Caco-2 (cell line): ENCODE measurements around the gene SPINK14. TPM values are rescaled to one million over a fixed set of nuclear protein-coding genes. Genes with fewer than 3 reads are reported as not detected.

Source experiments
- BruUV-seq: library from RNA; stranded (reverse); fragments of 400-500 nt; replicated peaks from 2 replicates; lab custom pipeline; 2021; lab: Mats Ljungman, UMichigan
- CTCF ChIA-PET: fragments of 300-600 bp; sonication (Branson Sonifier 250); formaldehyde crosslinking; loops from one replicate; lab custom pipeline; 2022; ENCODE audit warnings: antibody characterized with exemption; lab: Charles Lee
- POLR2A ChIA-PET: fragments of 300-600 bp; sonication (Branson Sonifier 250); formaldehyde crosslinking; loops from one replicate; lab custom pipeline; 2022; ENCODE audit warnings: antibody characterized with exemption; lab: Charles Lee
- DNase-seq, 2 experiments: peaks; one replicate each; pipeline versions ENCODE4 v3.0.0 to v3.0.0-alpha.2; 2020 to 2022
- H3K27me3 ChIP-seq: replicated peaks from 2 replicates; pipeline ENCODE4 v1.6.0; 2011; ENCODE audit warnings: low read length; ENCODE audit not compliant: control insufficient read depth, insufficient read depth
- H3K36me3 ChIP-seq: 2 replicates; pipeline ENCODE4 v1.5.1; 2011; ENCODE audit warnings: low read length; ENCODE audit not compliant: control insufficient read depth, insufficient read depth
- H3K4me1 ChIP-seq: fragments of 250-450 bp; sonication (Bioruptor Pico); 2 replicates; pipeline ENCODE4 v1.5.1; 2020; ENCODE audit warnings: mild to moderate bottlenecking
- H3K4me3 ChIP-seq: 2 replicates; pipeline ENCODE4 v1.5.1; 2011; ENCODE audit warnings: low read depth, mild to moderate bottlenecking, control low read depth, low read length
- H3K9me3 ChIP-seq: fragments of 250-450 bp; sonication (Bioruptor Pico); 2 replicates; pipeline ENCODE4 v1.5.1; 2020; ENCODE audit warnings: mild to moderate bottlenecking, moderate library complexity
- H3K27ac Mint-ChIP-seq: one replicate; pipeline ENCODE4 v1.8.0; 2022; ENCODE audit warnings: mixed read lengths; ENCODE audit not compliant: unreplicated experiment
- H3K27me3 Mint-ChIP-seq: one replicate; pipeline ENCODE4 v1.8.0; 2022; ENCODE audit warnings: mixed read lengths; ENCODE audit not compliant: insufficient read depth, unreplicated experiment
- H3K36me3 Mint-ChIP-seq: one replicate; pipeline ENCODE4 v1.8.0; 2022; ENCODE audit warnings: mild to moderate bottlenecking, mixed read lengths; ENCODE audit not compliant: insufficient read depth, unreplicated experiment
- H3K4me1 Mint-ChIP-seq: one replicate; pipeline ENCODE4 v1.8.0; 2022; ENCODE audit warnings: low read depth, mixed read lengths; ENCODE audit not compliant: unreplicated experiment
- H3K4me3 Mint-ChIP-seq: one replicate; pipeline ENCODE4 v1.8.0; 2022; ENCODE audit warnings: mild to moderate bottlenecking, moderate library complexity, mixed read lengths; ENCODE audit not compliant: unreplicated experiment
- H3K9me3 Mint-ChIP-seq: one replicate; pipeline ENCODE4 v1.8.0; 2022; ENCODE audit warnings: mixed read lengths; ENCODE audit not compliant: unreplicated experiment
- CTCF ChIP-seq, 2 experiments: fragments of 200-600 bp in 1 of 2; IDR thresholded peaks; 1 replicate in 1 of 2; 2 replicates in 1 of 2; pipeline versions ENCODE4 v1.5.1 to v1.8.0; 2011 to 2022; ENCODE audit warnings: antibody characterized with exemption in 1 of 2, control low read depth in 1 of 2, inconsistent platforms in 1 of 2, low read depth in 1 of 2, low read length in 1 of 2, mild to moderate bottlenecking in 1 of 2, moderate library complexity in 1 of 2; ENCODE audit not compliant: insufficient read depth in 1 of 2, severe bottlenecking in 1 of 2, unreplicated experiment in 1 of 2
- intact Hi-C: fragments of 100-400 bp; cut with micrococcal nuclease; formaldehyde crosslinking; loops from one replicate; pipeline ENCODE4 v1.10.0; 2022; ENCODE audit not compliant: unreplicated experiment
- total RNA-seq: library from RNA; stranded (reverse); gene quantifications from 2 replicates; pipeline ENCODE4 v1.2.3, GENCODE V29; 2022

Gene SPINK14
- total RNA-seq, 1 experiment from 2014 or later, result not detected

- POLR2A ChIA-PET, result no interaction called here
- Histone ChIP-seq H3K9me3 (no peaks in the 10 kb centered on the region), H3K36me3 (no peaks in the 10 kb centered on the region; the same call in 1 of the 2 replicates), H3K4me1 (peaks cover 26% of the 10 kb centered on the region), H3K27me3 (no peaks in the 10 kb centered on the region), H3K4me3 (no peak overlapping the region)
- BruUV-seq, result no TSS peak
- Mint-ChIP-seq H3K9me3 (peaks cover 21% of the 10 kb centered on the region), H3K36me3 (peaks cover 6% of the 10 kb centered on the region), H3K27me3 (no peaks in the 10 kb centered on the region), H3K4me3 (no peak overlapping the region), H3K27ac (no peak overlapping the region), H3K4me1 (peaks cover 22% of the 10 kb centered on the region)
- DNase-seq, result no peak
- no peak for TF ChIP-seq CTCF (IDR thresholded peaks at IDR 0.05; ENCODE audit: insufficient read depth in 1 of 2, low read depth in 1 of 2, low read length in 1 of 2, severe bottlenecking in 1 of 2, unreplicated experiment in 1 of 2)
- CTCF ChIA-PET, result no interaction called here
- intact Hi-C loops, result no loop called here
These were observed 26.7 kb upstream of the SPINK14 start for GRCh38 chr5:148141645-148142044.

- Histone ChIP-seq H3K27me3 (no peaks in the 10 kb centered on the region), H3K36me3 (no peaks in the 10 kb centered on the region; the same call in 1 of the 2 replicates), H3K4me3 (no peak overlapping the region), H3K4me1 (peaks cover 53% of the 10 kb centered on the region), H3K9me3 (no peaks in the 10 kb centered on the region)
- intact Hi-C loops, result loop anchor here (1.0 to 2.0 kb wide), 5 partner anchors 11 to 307 kb away; partner anchors contain the start of gene FBXO38
- POLR2A ChIA-PET, result interaction anchor here (0.6 kb wide), 1 partner anchor 308 kb away, joined by 3 read pairs; no protein-coding TSS in a partner anchor
- peak overlapping the region; percentile 57 for H3K4me3 Mint-ChIP-seq
- H3K27me3 Mint-ChIP-seq, result no peaks in the 10 kb centered on the region
- CTCF ChIA-PET, result interaction anchor here (0.6 to 0.8 kb wide), 4 partner anchors 9 to 351 kb away, joined by 3 to 4 read pairs (median 4); no protein-coding TSS in a partner anchor
- H3K27ac Mint-ChIP-seq, result peak overlapping the region; percentile 90
- DNase-seq, result peak; percentile 71 to 77
- peaks cover 44% of the 10 kb centered on the region for H3K4me1 Mint-ChIP-seq
- BruUV-seq, result no TSS peak
- H3K36me3 Mint-ChIP-seq, result peaks cover 6% of the 10 kb centered on the region
- no peak for TF ChIP-seq CTCF (IDR thresholded peaks at IDR 0.05; ENCODE audit: insufficient read depth in 1 of 2, low read depth in 1 of 2, low read length in 1 of 2, severe bottlenecking in 1 of 2, unreplicated experiment in 1 of 2)
- H3K9me3 Mint-ChIP-seq, result peaks cover 21% of the 10 kb centered on the region
These were observed 22.4 kb upstream of the SPINK14 start for GRCh38 chr5:148145916-148146315.

- Histone ChIP-seq H3K27me3 (no peaks in the 10 kb centered on the region), H3K36me3 (no peaks in the 10 kb centered on the region; the same call in 1 of the 2 replicates), H3K4me3 (no peak overlapping the region), H3K9me3 (no peaks in the 10 kb centered on the region), H3K4me1 (peaks cover 53% of the 10 kb centered on the region)
- Mint-ChIP-seq H3K4me1 (peaks cover 44% of the 10 kb centered on the region), H3K27me3 (no peaks in the 10 kb centered on the region), H3K27ac (peak overlapping the region; percentile 90), H3K9me3 (peaks cover 21% of the 10 kb centered on the region), H3K4me3 (peak overlapping the region; percentile 57), H3K36me3 (peaks cover 6% of the 10 kb centered on the region)
- peak in 1 of 2 experiments; percentile 7 for DNase-seq
- BruUV-seq, result TSS peak; percentile 31
- TF ChIP-seq CTCF (IDR thresholded peaks at IDR 0.05; ENCODE audit: insufficient read depth in 1 of 2, low read depth in 1 of 2, low read length in 1 of 2, severe bottlenecking in 1 of 2, unreplicated experiment in 1 of 2), result no peak
- ChIA-PET POLR2A (interaction anchor here (0.6 kb wide), 1 partner anchor 308 kb away, joined by 3 read pairs; no protein-coding TSS in a partner anchor), CTCF (interaction anchor here (0.6 to 0.8 kb wide), 3 partner anchors 8 to 20 kb away, joined by 3 to 4 read pairs (median 4); no protein-coding TSS in a partner anchor)
- intact Hi-C loops, result loop anchor here (1.0 to 2.0 kb wide), 5 partner anchors 11 to 308 kb away; partner anchors contain the start of gene FBXO38
These were observed 21.9 kb upstream of the SPINK14 start for GRCh38 chr5:148146487-148146886.
